SK-N-SH (cell line): ENCODE data around the gene PLA2G7. TPM values are rescaled to one million over a fixed set of nuclear protein-coding genes. Genes with fewer than 3 reads are reported as not detected.

Experiments
- CTCF ChIA-PET: fragments of 300-600, 350-600 bp; formaldehyde crosslinking; extraction: SDS; loops from one replicate; lab custom pipeline; 2021; lab: Yijun Ruan, JAX
- POLR2A ChIA-PET: fragments of 350-600 bp; sonication (Branson Sonifier 250); formaldehyde crosslinking; extraction: SDS; loops from one replicate; lab custom pipeline; 2020; ENCODE audit warnings: antibody characterized with exemption, inconsistent platforms; lab: Yijun Ruan, JAX
- DNase-seq: peaks from one replicate; pipeline ENCODE4 v3.0.0; 2012
- H2AFZ ChIP-seq: fragments of 200-600 bp; sonication (generic); 2 replicates; pipeline ENCODE4 v1.8.1; 2016; ENCODE audit warnings: antibody characterized with exemption, mild to moderate bottlenecking, low read depth
- H3F3A ChIP-seq: fragments of 200-600 bp; sonication (generic); replicated peaks from 2 replicates; pipeline ENCODE3; 2016; ENCODE audit warnings: antibody characterized with exemption, mild to moderate bottlenecking; ENCODE audit not compliant: insufficient read depth
- H3K27ac ChIP-seq, 2 experiments: fragments of 200-500 bp in 1 of 2; fragments of 200-600 bp in 1 of 2; sonication (Bioruptor generic) in 1 of 2; sonication (generic), shearing (Covaris generic) in 1 of 2; 2 replicates each; pipeline versions ENCODE4 v1.5.1 to v1.6.1; 2014 to 2016; ENCODE audit warnings: low read depth in 2 of 2, inconsistent platforms in 1 of 2, low read length in 1 of 2, mild to moderate bottlenecking in 1 of 2, mixed read lengths in 1 of 2
- H3K27me3 ChIP-seq: fragments of 200-600 bp; sonication (generic), shearing (Covaris generic); 2 replicates; pipeline ENCODE4 v1.6.1; 2016; ENCODE audit warnings: mixed run types; ENCODE audit not compliant: insufficient read depth
- H3K36me3 ChIP-seq, 2 experiments: fragments of 200-500 bp in 1 of 2; fragments of 200-600 bp in 1 of 2; sonication (Bioruptor generic) in 1 of 2; sonication (generic) in 1 of 2; replicated peaks in 1 of 2; 2 replicates each; pipeline versions ENCODE3 to v1.5.1; 2014 to 2016; ENCODE audit warnings: low read length in 1 of 2, mild to moderate bottlenecking in 1 of 2; ENCODE audit not compliant: insufficient read depth in 2 of 2, control insufficient read depth in 1 of 2
- H3K4me1 ChIP-seq, 2 experiments: fragments of 200-500 bp in 1 of 2; fragments of 200-600 bp in 1 of 2; sonication (Bioruptor generic) in 1 of 2; sonication (generic), shearing (Covaris generic) in 1 of 2; 2 replicates each; pipeline versions ENCODE4 v1.5.1 to v1.6.1; 2014 to 2016; ENCODE audit warnings: low read depth in 1 of 2, low read length in 1 of 2, mixed run types in 1 of 2; ENCODE audit not compliant: insufficient read depth in 2 of 2, control insufficient read depth in 1 of 2
- H3K4me2 ChIP-seq: fragments of 200-600 bp; sonication (generic), shearing (Covaris generic); 2 replicates; pipeline ENCODE4 v1.6.1; 2017; ENCODE audit warnings: mixed run types
- H3K4me3 ChIP-seq, 2 experiments: fragments of 200-500 bp in 1 of 2; fragments of 200-600 bp in 1 of 2; sonication (Bioruptor generic) in 1 of 2; sonication (generic), shearing (Covaris generic) in 1 of 2; 2 replicates each; pipeline versions ENCODE4 v1.5.1 to v1.8.1; 2014 to 2016; ENCODE audit warnings: low read depth in 2 of 2, inconsistent platforms in 1 of 2, low read length in 1 of 2, mild to moderate bottlenecking in 1 of 2, mixed read lengths in 1 of 2, moderate library complexity in 1 of 2
- H3K79me2 ChIP-seq: fragments of 200-600 bp; sonication (generic); 2 replicates; pipeline ENCODE4 v1.8.1; 2017; ENCODE audit warnings: mild to moderate bottlenecking; ENCODE audit not compliant: insufficient read depth
- H3K9ac ChIP-seq: fragments of 200-600 bp; sonication (generic); 2 replicates; pipeline ENCODE4 v1.6.1; 2017; ENCODE audit warnings: mixed run types
- H3K9me2 ChIP-seq: fragments of 200-600 bp; sonication (generic); 2 replicates; pipeline ENCODE4 v1.6.1; 2017; ENCODE audit warnings: mixed run types
- H3K9me3 ChIP-seq: fragments of 200-600 bp; sonication (generic); 2 replicates; pipeline ENCODE4 v1.6.1; 2017; ENCODE audit warnings: mixed run types, mild to moderate bottlenecking, moderate library complexity
- H4K20me1 ChIP-seq: fragments of 200-600 bp; sonication (generic); 2 replicates; pipeline ENCODE4 v1.6.1; 2017; ENCODE audit warnings: mild to moderate bottlenecking, mixed run types; ENCODE audit not compliant: insufficient read depth
- CTCF ChIP-seq: fragments of 200-600 bp; sonication (generic); IDR thresholded peaks from 2 replicates; pipeline ENCODE4 v1.6.1; 2017; ENCODE audit warnings: antibody characterized with exemption, mild to moderate bottlenecking, moderate library complexity
- ELF1 ChIP-seq: IDR thresholded peaks from 2 replicates; pipeline ENCODE4 v1.4.0; 2012
- EP300 ChIP-seq, 2 experiments: IDR thresholded peaks; 2 replicates each; pipeline versions ENCODE4 v1.4.0 to v1.6.1; 2012; ENCODE audit warnings: borderline replicate concordance in 1 of 2, low read depth in 1 of 2, low read length in 1 of 2
- EZH2phosphoT487 ChIP-seq: fragments of 200-600 bp; sonication (generic); IDR thresholded peaks from 2 replicates; pipeline ENCODE4 v1.6.1; 2017; ENCODE audit warnings: low read depth, mixed run types, mild to moderate bottlenecking, antibody characterized with exemption, moderate library complexity, borderline replicate concordance
- FOSL2 ChIP-seq: IDR thresholded peaks from 2 replicates; pipeline ENCODE4 v1.4.0; 2012; ENCODE audit warnings: low read depth, mild to moderate bottlenecking, moderate library complexity, borderline replicate concordance
- FOXM1 ChIP-seq: IDR thresholded peaks from 2 replicates; pipeline ENCODE4 v1.4.0; 2012; ENCODE audit warnings: low read depth, mild to moderate bottlenecking
- GABPA ChIP-seq: IDR thresholded peaks from 2 replicates; pipeline ENCODE4 v1.4.0; 2012; ENCODE audit warnings: low read depth, mild to moderate bottlenecking
- GATA2 ChIP-seq: sonication (generic); formaldehyde crosslinking; IDR thresholded peaks from 2 replicates; pipeline ENCODE4 v1.5.0; 2020; ENCODE audit warnings: mild to moderate bottlenecking, missing genetic modification reagents
- IRF3 ChIP-seq: fragments of 150-350 bp; IDR thresholded peaks from 2 replicates; pipeline ENCODE4 v1.6.1; 2016; ENCODE audit warnings: mild to moderate bottlenecking, low read depth, low read length
- JUND ChIP-seq: IDR thresholded peaks from 2 replicates; pipeline ENCODE4 v1.4.0; 2012
- MAX ChIP-seq: IDR thresholded peaks from 2 replicates; pipeline ENCODE4 v1.4.0; 2012; ENCODE audit warnings: low read depth
- MXI1 ChIP-seq: IDR thresholded peaks from 2 replicates; pipeline ENCODE4 v1.6.1; 2012; ENCODE audit warnings: mild to moderate bottlenecking, low read depth, low read length, improper control_type of control experiment
- POLR2AphosphoS5 ChIP-seq: IDR thresholded peaks from 2 replicates; pipeline ENCODE4 v1.6.1; 2012; ENCODE audit warnings: low read depth, low read length
- RAD21 ChIP-seq: IDR thresholded peaks from 2 replicates; pipeline ENCODE4 v1.6.1; 2012; ENCODE audit warnings: mild to moderate bottlenecking, low read length
- RCOR1 ChIP-seq: fragments of 150-350 bp; IDR thresholded peaks from 2 replicates; pipeline ENCODE4 v1.6.1; 2017; ENCODE audit warnings: antibody characterized with exemption, low read length
- RXRA ChIP-seq: IDR thresholded peaks from 2 replicates; pipeline ENCODE4 v1.4.0; 2012; ENCODE audit warnings: low read depth, mild to moderate bottlenecking, borderline replicate concordance
- TAF1 ChIP-seq: IDR thresholded peaks from 2 replicates; pipeline ENCODE4 v1.6.1; 2012; ENCODE audit warnings: low read depth, mild to moderate bottlenecking, low read length, moderate library complexity, borderline replicate concordance
- TEAD4 ChIP-seq: IDR thresholded peaks from 2 replicates; pipeline ENCODE4 v1.4.0; 2012; ENCODE audit warnings: mild to moderate bottlenecking, borderline replicate concordance; ENCODE audit not compliant: insufficient read depth
- USF2 ChIP-seq: fragments of 150-350 bp; IDR thresholded peaks from 2 replicates; pipeline ENCODE4 v1.6.1; 2017; ENCODE audit warnings: antibody characterized with exemption, low read length, low read depth, borderline replicate concordance
- WGBS: methylation state at CpG from one replicate; pipeline ENCODE4 v1.1.6; 2017; ENCODE audit warnings: low lambda C conversion rate; 5-methylcytosine and 5-hydroxymethylcytosine counted together
- polyA plus RNA-seq, 3 experiments: library from polyadenylated mRNA; depleted of rRNA; stranded (reverse); fragments of >200 nt; gene quantifications; 2 replicates each; pipeline ENCODE4 v1.2.3, GENCODE V29; 2012

Gene PLA2G7
- polyA plus RNA-seq, 1 of the 3 experiments (the other 2 are of a cell fraction), result not detected

- H4K20me1 ChIP-seq, result no peaks in the 10 kb centered on the region
- no peak overlapping the region for H3K4me3 ChIP-seq
- DNase-seq, result no peak
- no peaks in the 10 kb centered on the region for H3K36me3 ChIP-seq
- 48% methylated on average over 2 of the region's 2 CpGs for WGBS
- no peaks in the 10 kb centered on the region for H3K27me3 ChIP-seq
- no peak overlapping the region for H3K4me2 ChIP-seq
- ChIA-PET POLR2A (no interaction called here), CTCF (interaction anchor here (0.6 kb wide), 1 partner anchor 9 kb away, joined by 3 read pairs; the partner anchor contains the start of genes CYP39A1 and SLC25A27)
- H3K4me1 ChIP-seq, result no peaks in the 10 kb centered on the region
- no peaks in the 10 kb centered on the region for H3K9me3 ChIP-seq
- TF ChIP-seq POLR2AphosphoS5 (no peak), GATA2 (CRISPR knock-in tag) (no peak), TAF1 (no peak), CTCF (no peak), MAX (no peak), RXRA (no peak), USF2 (no peak), EP300 (IDR thresholded peaks at IDR 0.05; ENCODE audit: borderline replicate concordance in 1 of 2, low read depth in 1 of 2, low read length in 1 of 2) (no peak), ELF1 (no peak), MXI1 (no peak), FOSL2 (no peak)
- no peak overlapping the region for H3K9ac ChIP-seq
- no peaks in the 10 kb centered on the region for H3F3A ChIP-seq
- H3K27ac ChIP-seq, result no peak overlapping the region
- H2AFZ ChIP-seq, result no peak overlapping the region
- no peaks in the 10 kb centered on the region for H3K9me2 ChIP-seq
- no peaks in the 10 kb centered on the region for H3K79me2 ChIP-seq
Observed at GRCh38 chr6:46661483-46661882, 73.7 kb downstream of the PLA2G7 start.

GRCh38 chr6:46657642-46658041 lies 77.5 kb downstream of the PLA2G7 start:
- Histone ChIP-seq H3K4me1 (no peaks in the 10 kb centered on the region; a peak in 1 of 4 replicates), H4K20me1 (no peaks in the 10 kb centered on the region), H3K27me3 (no peaks in the 10 kb centered on the region), H3K79me2 (no peaks in the 10 kb centered on the region), H3K4me3 (no peak overlapping the region), H3K9me3 (no peaks in the 10 kb centered on the region), H3K9me2 (no peaks in the 10 kb centered on the region), H3K9ac (no peak overlapping the region), H3F3A (no peaks in the 10 kb centered on the region), H2AFZ (no peak overlapping the region), H3K4me2 (no peak overlapping the region), H3K36me3 (no peaks in the 10 kb centered on the region), H3K27ac (no peak overlapping the region)
- DNase-seq, result no peak
- ChIA-PET CTCF (interaction anchor here (0.9 to 1.4 kb wide), 2 partner anchors 13 to 20 kb away, joined by 3 read pairs; no protein-coding TSS in a partner anchor), POLR2A (no interaction called here)
- TF ChIP-seq CTCF (no peak), EZH2phosphoT487 (no peak), IRF3 (no peak), JUND (no peak), MAX (no peak), USF2 (no peak), GABPA (no peak), GATA2 (CRISPR knock-in tag) (no peak), TEAD4 (no peak), RXRA (no peak), RCOR1 (no peak), RAD21 (no peak), FOXM1 (no peak), POLR2AphosphoS5 (no peak)
